Activated CD8-positive, alpha-beta memory T cell treated with anti-CD3 and anti-CD28 coated beads for 4 hours (primary cell): ENCODE results near the gene TMEM184A.

ENCODE experiments used
- DNase-seq, 2 donors: peaks; one replicate each; pipeline ENCODE4 v3.0.0-alpha.2; 2020; ENCODE audit warnings: low read depth in 2 of 2

TMEM184A gene

DNA sequence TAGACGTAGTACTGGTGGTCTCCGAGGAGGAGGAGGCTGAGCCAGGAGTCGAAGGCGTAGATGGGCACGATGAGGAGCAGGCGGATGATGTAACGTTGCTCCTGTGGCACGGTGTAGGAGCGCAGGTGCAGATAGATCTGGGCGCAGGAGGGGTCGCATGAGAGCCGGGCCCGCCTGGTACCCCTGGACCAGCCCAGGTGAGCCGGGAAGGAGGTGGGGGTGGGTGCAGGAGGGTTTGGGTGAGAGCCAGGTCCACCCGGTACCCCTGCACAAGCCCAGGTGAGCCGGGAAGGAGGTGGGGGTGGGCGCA, 5.2 kb downstream of the TMEM184A start:
- DNase-seq, result no peak

DNA sequence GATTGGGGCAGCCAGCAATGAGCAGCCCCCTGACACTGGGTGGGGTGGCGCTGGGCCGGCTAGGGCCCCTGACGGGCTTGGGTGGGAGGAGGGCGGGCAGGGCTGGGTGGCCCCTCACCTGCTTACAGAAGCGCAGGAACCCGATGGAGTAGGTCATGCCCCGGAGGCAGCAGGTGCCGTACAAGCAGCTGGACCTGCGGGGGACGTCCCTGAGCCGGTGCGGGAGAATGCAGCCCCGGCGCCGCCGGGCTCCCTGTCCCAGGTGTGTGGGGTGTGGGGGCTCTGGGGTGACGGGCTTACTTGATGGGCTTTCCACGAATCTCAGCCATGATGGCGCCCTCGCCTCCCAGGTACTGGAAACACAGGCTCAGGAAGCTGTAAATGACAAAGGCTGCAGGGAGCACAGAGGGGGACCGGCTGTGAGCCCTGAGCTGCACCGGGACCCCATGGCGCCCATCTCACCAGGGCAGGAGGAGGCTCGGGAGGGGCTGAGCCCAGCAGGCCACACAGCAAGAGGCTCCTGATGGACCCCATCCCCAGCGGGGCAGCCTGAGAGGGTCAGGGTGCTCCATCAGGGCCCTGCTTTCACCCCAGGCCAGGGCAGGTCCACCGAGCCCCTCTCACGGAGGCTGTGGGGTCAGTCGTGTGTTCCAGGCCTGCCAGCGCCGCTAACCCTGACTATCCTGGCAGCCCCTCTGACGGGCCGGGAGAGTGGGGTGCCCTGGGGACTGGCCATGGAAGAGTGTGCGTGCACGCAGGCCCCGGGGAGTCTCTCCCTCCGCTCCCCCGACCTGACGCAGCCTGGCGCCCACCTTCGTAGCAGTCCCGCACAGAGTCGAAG, 5.8 kb downstream of the TMEM184A start:
- no peak for DNase-seq

DNA sequence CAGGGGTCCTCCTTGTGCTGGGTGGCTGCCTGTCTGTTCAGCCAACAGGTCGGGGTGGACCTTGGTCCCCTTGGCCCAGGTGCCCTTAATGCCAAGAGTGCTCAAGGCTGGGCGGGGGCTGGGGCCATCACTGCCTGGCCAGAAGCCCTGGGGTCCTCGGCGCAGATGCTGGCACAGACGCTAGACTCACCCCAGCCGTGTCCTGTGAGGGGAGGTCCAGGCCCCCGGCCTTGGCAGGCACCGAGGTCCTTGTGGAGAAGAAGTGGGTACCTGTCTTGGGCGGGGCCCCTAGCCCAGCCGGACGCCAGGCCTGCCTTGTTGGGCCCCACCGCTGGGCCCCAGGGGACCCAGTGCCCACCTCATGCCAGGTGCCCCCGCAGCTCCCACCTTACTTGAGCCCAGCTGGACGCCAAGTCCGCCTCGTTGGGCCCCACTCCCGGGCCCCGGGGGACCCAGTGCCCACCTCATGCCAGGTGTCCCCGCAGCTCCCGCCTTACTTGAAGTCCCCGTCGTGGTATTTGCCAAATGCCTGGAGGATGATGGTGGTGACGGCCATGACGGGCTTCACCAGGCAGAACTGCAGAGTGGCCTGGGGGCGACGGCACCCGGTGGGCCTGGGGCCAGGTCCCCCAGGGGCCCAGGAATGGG, 6.5 kb downstream of the TMEM184A start:
- DNase-seq, result no peak

DNA sequence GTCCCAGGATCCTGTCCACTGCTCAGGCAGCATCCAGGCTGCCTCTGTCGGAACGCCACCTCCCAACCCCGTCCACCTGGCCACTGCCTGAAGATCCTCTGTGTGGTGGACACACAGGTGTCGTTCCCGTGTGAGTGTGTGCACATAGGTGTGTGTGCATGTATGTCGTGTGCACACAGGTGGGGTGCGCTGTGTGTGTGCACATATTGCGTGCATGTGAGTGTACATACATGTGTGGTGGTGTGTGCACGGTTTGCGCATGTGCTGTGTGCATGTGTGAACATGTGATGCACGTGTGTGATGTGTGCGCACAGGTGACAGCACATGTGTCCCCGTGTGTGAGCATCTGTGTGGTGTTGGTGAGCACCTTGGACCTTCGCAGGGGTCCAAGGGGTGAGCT, 7.1 kb downstream of the TMEM184A start:
- no peak for DNase-seq

DNA sequence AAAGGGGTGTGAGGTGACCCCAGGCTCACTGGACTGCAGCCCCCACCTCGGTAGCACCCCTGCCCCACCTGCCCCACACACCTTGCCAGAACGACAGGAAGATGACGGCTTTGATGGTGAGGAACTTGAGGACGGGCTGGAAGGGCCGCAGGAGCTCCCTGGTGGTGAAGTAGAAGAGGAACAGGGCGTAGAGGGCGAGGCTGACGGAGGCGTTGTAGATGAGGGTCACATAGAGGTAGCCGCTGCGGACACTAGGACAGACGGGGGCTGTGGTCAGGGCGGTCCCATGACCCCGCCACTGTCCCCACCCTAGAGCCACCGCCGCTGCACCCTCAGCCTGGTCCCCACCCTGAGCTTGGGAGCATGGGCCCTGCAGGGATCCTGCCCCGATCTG, 7.6 kb downstream of the TMEM184A start:
- DNase-seq, result no peak

DNA sequence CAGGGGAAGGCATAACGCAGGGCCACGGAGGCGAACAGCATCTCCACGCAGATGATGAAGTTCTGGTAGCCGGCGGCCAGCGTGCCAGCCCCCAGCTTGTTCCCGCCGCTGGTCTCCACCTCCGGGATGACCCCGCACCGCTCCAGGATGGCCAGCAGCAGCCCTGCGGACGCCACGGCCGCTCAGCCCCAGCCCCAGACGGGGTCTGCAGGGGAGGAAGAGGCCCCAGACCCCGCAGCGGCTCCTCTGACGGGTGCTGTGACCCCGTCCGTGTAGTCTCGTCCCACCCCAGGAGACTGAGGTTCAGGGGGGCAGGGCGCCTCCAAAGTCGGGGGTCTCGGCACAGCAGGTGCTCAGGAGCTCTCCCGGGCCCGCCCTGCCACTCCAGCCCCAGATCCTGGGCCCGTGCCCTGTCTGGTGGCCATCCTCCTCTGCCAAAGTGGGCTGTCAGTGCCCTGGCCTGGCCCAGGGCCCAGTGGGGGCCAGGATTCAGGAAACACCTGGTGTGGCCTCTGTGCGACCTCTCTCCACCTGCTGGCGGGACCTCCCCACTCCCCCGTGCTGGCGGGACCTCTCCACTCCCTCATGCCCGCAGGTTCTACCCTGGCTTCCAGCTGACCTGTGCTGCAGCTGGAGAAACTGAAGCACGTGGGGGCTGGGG, 8.1 kb downstream of the TMEM184A start:
- no peak for DNase-seq

DNA sequence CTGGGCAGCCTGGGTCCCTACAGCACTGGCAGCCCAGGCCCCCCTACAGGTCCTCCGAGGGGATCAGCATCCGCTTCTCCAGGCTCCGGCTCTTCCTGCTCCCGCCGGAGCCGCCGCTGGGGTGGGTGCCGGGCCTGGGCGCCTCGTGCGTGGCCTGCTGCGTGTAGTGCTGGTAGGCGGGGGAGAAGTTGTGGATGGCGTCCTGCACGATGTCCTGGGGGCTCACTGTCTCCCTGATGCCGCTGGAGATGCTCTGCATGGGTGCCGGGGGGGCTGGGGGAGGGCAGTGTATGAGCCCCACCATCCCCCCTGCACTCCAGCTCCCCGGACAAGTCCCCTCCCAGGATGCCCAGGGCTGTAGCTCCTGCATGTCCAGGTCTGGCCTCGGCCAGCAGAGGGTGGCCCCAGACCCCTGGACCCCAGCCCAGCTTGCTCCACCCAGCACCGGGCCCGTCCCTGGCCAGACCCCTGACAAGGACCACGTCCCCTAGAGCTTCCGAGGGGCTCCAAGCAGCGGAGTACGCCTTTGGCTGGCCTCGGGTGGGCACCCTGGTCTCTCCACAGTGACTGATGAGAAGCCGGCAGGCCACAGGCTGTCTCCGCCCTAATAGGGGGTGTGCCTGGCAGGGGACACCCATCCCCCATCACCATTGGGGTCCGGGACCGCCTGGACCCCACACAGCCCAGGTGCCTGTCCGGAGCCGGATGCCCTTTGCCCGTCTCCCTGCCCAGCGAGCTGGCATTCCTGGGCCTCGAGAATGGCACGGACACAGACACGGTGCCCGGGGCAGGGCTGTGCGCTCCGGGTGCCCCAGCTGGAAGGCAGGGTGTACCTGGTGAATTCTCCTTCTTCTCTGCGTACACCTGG, 8.9 kb downstream of the TMEM184A start:
- DNase-seq, result no peak

DNA sequence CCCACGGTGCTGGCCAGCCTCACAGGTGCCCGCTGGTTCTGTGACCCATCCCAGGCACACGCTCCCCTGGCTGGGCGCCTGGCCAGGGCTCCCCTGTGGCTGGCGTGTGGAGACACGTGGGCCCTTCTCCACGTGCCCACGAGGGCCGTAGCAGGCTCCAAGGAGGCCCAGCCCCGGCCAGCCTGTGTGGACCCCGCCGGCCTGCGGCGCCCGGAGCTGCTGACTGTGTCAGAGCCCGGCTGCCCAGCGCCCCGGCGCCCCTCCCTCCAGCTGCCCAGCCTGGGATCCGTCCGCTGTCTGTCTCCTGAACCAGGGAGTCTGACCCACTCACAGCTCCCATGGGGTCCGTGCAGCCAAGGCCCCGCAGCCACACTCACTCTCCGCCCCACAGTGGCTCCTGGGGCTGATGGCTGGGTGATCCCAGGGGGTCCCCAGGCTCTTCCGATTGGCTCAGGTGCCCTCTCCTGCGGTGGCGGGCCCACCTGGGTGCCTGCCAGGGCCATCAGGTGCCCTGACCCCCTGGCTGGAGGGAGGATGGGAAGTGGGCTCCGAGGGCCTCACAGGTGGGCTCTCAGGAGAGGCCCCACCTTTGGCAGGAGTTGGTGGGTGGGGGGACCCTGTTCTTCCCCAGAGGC, 9.6 kb downstream of the TMEM184A start:
- no peak for DNase-seq

DNA sequence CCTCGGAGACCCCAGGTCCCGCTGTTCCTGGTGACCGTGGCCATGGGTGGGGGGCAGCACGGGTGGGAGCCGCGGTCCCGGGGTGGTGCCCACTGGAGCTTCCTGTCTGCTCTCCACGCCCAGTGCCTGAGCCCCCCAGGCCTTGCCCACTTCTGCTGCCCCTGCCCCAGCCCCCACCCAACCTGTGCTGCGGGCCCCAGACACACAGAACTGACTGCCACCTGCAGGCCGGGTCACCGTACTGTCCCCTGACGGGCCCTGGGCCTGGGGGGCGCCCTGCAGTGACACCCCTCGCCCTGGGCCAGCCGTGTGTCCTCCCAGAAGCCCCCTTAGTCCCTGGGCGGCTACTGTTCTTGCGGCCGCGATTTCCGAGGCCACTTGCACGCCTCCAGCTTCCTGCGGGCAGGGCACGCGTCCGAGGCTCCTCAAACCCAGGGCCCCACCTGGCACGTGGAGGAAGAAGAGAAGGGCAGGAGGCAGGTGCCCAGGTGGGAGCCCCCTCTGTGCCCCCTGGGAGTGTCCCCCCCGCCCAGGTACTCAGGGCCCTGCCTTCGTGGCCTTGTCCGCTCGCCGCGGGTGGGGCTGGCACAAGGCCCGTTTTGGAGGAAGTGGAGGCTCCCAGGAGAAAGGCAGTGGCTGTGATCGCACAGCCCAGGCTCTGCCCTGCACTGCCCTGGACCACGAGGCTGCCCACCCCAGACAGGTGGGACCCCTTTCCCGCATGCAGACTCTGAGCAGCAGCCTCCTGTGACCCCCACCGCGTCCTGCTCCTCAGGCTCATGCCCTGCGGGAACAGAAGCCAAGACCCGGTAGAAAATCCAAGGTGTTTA, 10.4 kb downstream of the TMEM184A start:
- DNase-seq, result no peak

DNA sequence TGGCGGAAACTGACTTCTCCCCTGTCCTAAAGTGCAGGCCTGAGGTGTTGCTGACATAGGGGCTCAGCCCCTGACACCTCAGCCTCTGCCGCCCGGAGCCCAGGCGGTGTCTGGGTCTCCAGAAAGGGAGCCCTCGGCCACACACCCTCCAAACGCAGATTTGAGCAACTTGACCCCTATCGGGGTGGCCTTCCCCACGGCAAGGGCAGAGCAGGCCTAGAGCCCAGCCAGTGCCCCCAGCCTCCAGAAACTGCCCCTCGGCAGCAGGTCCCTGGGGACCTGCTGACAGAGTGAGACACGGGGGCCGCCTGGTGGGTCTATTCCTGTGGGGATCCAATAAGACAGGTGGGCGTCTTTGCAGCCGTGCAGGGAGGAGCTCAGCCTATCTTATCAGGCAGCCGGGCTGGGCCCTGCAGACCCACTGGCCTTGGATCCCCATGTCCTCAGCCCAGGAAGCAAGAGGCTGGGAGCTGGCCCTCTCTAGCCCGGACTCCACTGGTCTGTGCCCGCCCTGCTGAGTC, 11.0 kb downstream of the TMEM184A start:
- DNase-seq, result no peak

DNA sequence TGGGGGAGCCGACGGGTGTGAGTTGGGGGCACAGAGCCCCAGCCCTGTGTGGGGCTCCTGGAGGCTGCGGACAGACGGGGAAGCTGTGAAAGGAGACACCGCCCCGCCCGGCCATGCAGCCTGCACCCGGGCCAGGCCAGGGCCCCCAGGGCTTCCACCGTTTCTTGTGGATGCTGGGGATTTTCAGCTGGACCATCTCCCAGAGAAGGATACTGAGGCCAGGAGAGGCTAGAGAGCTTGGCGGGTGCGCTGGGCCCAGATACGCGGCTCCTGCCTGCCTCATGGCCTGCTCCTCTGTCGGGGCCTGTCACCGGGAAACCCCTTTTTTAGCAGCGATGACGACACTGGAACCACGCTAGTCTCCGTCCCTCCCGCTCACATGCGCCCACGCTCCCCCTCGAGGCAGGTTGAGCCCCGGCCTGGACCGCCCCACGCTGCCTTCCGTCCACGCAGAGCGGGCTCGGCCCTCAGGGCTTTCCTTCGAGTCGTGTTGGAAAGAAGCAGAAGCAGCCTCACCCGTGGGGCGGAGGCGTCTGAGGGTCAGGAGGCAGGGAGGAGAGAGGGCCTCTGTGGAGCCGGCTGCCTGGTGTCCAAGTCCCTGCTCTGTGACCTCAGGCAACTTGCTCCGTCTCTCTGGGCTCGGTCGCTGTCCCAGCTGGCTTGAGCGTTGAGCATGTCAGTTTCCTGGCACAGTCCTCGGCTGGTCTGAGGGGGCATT, 11.7 kb downstream of the TMEM184A start:
- no peak for DNase-seq

DNA sequence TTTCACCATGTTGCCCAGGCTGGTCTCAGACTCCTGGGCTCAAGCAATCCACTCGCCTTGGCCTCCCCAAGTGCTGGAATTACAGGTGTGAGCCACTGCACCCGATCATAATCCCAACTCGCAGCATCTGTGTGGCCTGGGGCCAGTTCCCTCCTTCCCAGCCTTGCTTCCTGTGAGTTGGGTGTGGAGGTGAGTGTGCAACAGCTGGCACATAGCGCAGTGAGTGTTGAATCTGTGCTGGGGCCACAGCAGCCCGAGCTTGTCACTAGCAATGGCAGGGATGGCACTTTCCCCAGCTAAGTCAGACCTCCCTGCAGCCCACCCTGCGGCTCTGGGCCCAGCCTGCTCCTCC, 12.2 kb downstream of the TMEM184A start:
- no peak for DNase-seq

DNA sequence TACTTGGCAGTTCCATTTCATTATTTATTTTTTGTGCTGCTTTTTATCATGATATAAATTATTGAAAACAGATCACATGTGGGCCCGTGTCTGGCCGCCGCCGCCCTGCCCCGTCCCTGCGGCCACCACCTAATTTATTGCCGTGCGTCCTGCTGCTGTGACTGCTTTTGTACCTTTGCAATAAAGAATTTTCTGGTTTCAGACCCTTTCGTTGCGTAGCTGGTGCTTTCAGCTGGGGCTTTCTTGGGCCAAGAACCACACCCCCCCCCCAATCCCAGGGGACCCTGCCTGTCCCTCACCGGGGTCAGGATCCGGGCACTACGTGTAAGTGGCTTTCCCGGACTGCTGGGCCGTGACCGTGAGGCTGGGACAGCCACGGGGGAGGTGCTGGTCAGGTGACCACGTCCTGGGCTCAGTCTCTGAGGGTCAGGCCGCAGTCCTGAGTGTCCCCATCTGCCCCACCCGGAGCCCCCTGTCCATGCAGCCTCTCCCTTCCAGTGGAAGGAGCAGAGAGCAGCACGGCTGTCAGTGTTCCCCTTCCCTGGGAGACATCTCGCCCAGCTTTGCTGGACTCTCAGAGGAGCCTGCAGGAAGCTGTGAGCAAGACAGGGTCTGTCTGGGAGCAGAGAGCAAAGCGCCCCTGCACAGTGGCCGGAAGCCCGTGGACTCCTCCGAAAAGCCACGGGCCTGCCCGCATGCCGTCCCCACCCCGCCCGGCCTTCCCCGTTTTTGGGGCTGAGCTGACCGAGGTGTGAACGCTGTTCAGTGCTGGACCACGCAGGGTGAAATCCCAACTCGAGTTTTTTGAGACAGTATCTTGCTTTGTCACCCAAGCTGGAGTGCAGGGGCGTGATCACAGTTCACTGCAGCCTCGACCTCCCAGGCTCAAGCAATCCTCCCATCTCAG, 12.9 kb downstream of the TMEM184A start:
- DNase-seq, result no peak

DNA sequence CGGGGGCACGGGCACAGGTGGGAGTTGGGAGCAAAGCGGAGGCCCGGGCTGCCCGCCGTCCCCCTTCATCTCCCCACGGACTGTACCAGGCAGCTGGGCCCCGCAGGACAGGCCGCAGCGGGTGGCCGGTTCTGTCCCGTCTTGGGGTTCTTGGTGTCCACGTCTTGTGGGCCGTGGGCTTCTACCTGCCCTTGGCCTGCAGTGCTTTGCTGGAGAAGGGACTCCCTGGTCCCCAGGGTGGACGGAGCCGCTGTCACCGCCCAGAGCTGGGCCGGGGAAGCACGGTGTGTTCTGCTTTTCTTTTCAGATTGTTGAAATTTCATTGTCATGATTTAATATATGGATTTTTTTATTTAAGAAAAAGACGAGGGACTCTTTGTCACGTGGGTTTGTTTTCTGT, 13.7 kb downstream of the TMEM184A start:
- no peak for DNase-seq

DNA sequence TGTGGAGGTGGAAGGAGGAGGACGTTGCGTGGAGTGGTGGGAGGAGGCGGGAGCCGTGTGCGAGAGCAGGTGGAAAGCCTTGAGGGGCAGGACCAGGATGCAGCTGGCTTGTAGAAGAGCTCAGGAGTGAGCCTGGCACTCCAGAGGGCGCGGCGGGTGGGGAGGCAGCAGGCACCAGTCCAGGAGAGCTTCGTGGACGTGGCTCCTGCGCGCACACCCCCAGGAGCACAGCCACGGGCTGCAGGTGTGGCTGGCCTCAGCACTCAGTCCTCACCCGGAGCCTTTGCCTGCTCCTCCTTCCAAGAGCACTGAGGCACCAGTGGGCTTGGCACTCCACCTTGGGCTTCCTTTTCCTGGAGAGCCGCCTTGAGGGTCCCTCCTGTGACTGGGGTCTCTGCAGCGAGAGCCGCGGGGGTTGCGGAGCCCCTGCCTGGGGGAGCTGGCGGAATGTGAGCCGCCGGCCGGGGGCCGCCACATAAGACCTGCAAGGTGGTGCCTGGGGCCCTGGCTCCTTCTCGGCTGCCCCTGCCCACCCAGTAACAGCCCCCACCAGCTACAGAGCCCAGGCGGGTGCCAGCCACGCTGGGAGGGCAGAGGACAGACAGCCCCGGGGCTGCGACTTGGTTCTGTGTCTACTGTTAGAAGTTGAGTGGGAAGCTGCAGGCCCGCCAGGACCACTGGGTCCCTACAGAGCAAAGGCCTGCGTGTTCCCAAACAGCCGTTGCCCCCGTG, 14.4 kb downstream of the TMEM184A start:
- DNase-seq, result no peak

DNA sequence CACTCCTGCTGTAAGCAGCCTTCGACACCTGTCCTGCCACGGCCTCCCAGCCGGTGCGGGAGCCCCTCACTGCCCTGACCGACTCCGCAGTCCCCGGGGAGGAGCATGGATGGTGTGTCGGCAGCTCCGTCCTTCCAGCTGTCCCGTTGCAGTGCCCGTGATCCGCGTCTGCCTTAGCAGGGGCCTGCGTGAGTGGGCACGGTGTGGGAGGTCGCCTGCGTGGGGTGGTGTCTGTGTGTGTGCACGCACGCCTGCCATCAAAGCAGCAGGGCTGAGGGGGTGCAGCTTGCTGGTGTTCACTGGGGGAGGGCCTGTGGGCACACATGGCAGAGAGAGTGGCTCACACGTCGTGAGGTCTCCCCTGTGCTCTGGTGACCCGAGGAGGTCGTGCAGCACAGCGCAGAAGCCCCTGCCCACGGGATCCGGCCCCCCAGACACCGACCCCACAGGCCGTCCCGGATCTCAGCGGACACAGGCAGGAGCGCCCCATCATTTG, 15.2 kb downstream of the TMEM184A start:
- DNase-seq, result no peak

DNA sequence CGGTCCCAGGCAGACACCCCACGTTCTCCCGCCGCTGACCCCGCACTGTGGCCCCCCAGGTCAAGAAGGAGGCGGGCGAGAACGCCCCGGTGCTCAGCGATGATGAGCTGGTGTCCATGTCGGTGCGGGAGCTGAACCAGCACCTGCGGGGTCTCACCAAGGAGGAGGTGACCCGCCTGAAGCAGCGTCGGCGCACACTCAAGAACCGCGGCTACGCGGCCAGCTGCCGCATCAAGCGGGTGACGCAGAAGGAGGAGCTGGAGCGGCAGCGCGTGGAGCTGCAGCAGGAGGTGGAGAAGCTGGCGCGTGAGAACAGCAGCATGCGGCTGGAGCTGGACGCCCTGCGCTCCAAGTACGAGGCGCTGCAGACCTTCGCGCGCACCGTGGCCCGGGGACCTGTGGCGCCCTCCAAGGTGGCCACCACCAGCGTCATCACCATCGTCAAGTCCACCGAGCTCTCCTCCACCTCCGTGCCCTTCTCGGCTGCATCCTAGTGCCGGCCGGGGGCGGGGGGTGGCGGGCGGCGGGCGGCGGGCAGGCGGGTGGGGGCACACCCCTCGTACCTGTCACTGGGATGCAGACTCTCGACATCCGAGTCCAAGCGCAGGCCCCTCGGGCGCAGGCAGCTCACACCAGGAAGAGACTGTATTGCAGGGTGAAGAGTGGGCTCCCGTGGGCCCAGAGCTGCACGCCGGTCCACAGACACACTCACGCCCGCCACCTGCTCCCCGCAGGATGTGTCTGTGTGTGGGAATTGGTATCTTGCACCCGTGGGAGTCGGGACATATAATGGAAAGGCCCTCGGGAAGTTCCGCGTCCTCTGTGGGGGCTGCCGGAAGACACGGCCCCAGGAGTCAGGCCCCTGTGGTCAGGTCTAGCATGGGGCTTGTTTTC, 15.9 kb downstream of the TMEM184A start:
- DNase-seq, result no peak
